Measurements from ENCODE around the gene CDC14C.
"Not testable (repeated sequence)": the region's sequence is repeated elsewhere in the genome, so short reads cannot be mapped to it uniquely, and the experiment has no call there.

Gene CDC14C

DNA sequence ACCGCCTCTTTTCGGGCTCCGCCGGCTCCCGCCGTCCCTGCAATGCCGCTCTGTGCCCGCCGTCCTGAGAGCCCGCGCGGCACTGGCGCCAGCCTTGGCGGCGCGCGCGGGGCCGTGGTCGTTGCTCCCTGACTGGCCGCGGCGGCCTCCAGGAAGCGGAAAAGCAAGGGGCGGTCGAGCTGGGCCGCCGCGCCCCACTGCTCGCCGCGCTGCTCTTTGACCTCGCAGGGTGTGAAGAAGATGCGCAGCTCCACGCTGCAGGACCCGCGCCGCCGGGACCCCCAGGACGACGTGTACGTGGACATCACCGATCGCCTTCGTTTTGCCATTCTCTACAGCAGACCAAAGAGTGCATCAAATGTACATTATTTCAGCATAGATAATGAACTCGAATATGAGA is at the start of gene CDC14C:
Gene CDC14C (plus strand): TSS at position 115 of the 400 bp plus-strand sequence. CDS start 126 bp downstream, at position 241.
- no peak for DNase-seq

GRCh38 chr7:48875045-48875916 is 49.1 kb upstream of the CDC14C start:
- peak; percentile 65 for DNase-seq

GRCh38 chr7:48876087-48876486 is 48.3 kb upstream of the CDC14C start:
- DNase-seq: peak; percentile 6

DNA sequence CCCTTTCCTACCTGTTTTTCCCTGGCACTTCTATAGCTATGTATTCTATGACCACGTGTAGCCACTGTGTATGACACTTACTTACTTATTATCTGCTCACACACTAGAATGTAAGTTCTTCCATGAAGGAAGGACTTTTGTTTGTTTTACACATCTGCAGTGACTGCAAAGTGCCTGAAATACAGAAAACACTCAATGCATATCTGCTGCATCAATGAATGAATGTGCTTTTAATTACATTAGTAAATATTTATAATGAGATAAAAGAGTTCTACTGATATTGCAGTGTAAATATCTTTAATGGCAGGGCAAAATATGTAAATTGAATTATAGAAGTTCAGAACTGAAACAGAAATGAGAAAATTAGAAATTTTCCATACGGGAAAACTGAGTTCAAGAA is 43.5 kb upstream of the CDC14C start:
- DNase-seq: no peak

DNA sequence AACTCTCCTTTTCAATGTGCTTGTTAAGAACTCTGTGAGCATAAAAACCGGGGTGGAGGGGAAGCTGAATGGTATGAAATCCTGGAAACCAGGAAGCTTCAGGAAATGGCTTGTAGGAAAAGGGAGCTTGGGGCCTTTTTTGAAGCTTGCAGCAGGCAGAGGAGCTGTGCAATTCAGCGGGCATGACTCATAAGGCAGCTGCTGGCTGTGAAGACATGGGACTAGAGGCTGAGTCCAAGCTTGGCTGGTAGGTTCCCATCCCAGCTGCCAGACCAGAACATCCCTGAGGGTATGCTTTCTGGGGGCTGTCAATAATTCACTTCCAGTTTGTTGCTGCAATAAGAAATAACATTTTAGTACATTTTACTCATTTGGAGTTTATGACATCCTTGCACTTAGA is 36.8 kb upstream of the CDC14C start:
- DNase-seq: no peak

DNA sequence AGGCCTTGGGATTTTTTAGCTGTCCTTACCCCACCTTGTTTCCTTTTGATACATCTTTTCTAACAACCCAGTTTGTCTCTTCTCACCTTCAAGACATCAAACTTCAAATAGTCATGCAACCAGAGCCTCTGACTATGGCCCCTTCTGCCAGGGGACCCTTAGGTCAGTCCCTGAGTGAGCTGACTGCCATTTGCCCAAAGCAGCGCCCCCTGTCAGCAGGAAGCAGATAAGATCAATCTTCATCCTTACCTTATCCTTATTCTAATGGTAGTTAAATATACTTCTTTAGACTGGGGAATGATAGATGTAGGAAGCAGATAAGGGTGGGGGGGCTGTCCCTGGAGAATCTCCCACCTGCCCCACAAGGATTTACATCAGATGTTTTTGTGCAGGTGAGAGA is 29.8 kb upstream of the CDC14C start:
- no peak for DNase-seq

- no peak for DNase-seq
These were observed 24.4 kb upstream of the CDC14C start for GRCh38 chr7:48899932-48900331.

GRCh38 chr7:48901966-48902365 is 22.4 kb upstream of the CDC14C start:
- DNase-seq: no peak

DNA sequence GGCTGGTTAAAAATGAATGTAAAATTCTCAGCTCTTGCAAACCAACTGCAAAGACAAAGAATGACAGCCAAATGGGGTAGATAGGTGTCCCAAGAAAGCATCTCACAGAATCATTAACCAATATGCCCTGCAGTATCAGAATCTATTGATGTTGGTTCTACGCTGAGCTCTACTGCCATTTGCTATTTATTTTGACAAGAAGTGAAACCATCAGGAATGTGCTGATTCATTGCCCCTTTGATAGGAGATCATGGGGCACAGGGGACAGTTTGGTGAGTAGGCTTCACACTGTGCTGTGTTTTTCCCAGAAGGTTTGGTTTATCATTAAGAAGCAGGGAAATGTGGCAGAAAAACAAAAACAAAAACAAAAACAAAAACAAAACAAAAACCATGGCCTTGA is 19.4 kb upstream of the CDC14C start:
- DNase-seq: no peak

DNA sequence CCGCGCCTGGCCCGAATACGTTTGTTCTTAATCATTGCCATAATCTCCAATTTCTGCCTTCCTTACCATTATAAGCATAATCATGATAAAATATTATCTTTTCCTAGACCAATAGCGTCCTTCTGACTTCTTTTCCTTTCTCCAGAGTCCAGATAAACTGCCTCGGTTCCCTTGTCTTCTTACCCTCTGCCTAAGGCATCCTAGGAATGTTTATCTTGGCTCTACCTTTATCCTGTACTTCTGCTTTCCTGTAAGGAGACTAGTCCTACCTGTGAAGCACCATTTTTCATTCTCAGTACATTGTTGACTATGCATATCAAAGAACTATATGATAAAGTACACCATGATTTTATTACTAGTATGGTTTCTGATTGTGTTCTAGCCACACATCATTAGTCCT is 18.7 kb upstream of the CDC14C start:
- not testable (repeated sequence) for DNase-seq

- DNase-seq: not testable (repeated sequence)
These were observed 14.5 kb upstream of the CDC14C start for GRCh38 chr7:48909887-48910286.

- DNase-seq: no peak
These were observed 7.1 kb downstream of the CDC14C start for GRCh38 chr7:48931481-48931880.

GRCh38 chr7:48932126-48932910 is 8.0 kb downstream of the CDC14C start:
- no peak for DNase-seq

GRCh38 chr7:48933549-48934085 is 9.3 kb downstream of the CDC14C start:
- no peak for DNase-seq

- DNase-seq: no peak
These were observed 14.4 kb downstream of the CDC14C start for GRCh38 chr7:48938539-48939295.

- no peak for DNase-seq
These were observed 19.1 kb downstream of the CDC14C start for GRCh38 chr7:48943279-48943990.

DNA sequence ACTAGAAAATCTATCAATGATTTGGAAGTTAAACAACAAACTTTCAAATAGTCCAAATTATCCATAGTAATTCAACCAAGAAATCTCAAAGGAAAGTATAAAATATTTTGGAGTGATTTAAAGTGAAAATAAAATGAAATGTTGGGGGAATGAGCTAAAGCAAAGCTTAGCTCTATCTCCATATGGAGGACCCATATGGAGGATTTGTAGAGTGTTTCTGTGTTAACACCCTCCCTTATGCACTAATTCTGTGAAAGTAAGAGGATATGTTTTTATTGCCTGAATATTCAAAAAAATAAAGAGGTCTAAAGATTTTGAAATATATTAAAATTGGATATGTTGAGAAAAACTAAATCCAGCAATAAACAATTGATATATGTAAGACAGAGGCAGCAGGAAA is 31.6 kb downstream of the CDC14C start:
- peak; percentile 6 for DNase-seq

DNA sequence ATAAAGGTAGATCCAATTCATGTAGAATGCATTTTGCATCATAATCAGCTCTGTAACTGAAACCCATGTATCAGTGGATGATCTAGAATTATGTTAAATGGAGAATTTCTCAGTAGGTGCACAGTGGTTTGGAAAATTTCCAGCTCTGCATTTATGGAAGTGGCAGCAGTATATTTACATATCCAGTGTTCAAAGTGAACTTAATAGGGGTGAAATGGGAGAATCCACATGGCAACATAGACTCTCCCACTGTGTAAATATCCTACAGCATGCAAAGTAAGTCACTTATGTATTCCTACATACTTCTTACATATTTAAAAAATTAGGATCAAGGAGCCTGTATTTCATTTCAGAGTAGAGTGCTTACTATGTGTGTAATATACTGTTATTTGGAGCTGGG is 35.3 kb downstream of the CDC14C start:
- no peak for DNase-seq

- peak; percentile 4 for DNase-seq
These were observed 38.6 kb downstream of the CDC14C start for GRCh38 chr7:48962821-48963505.

GRCh38 chr7:48964074-48964473 is 39.7 kb downstream of the CDC14C start:
- DNase-seq: no peak

GRCh38 chr7:48971173-48971572 is 46.8 kb downstream of the CDC14C start:
- DNase-seq: no peak

DNA sequence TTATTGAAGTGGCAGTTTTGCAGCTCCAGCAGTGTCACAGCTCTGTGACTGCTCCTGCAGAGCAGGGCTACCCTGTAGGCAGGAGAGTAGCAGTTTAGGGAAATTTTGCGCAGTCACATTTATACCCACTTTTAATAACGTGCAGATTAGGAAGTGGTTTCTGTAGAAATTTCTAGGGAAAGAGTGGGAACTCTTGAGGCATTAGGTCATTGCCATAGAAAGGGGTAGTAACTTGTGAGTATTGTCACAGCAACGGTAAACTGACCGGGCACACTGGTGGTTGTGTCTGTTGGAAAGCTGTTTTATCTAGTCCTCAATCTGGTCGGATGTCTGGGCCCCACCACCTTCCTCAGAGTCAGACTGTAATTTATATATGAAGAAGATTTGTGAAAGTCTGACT is 51.9 kb downstream of the CDC14C start:
- DNase-seq: no peak

Measured in NCI-H82 (cell line).